ENCODE measurements around the gene PALM. TPM values are rescaled to one million over a fixed set of nuclear protein-coding genes. Genes with fewer than 3 reads are reported as not detected.

Gene PALM
- total and polyA plus RNA-seq, 9 of the 15 experiments (the other 6 are each of a cell fraction or from before 2014, with no cell fraction given) = 0.04 to 6.6 (median 1.7) TPM

DNA sequence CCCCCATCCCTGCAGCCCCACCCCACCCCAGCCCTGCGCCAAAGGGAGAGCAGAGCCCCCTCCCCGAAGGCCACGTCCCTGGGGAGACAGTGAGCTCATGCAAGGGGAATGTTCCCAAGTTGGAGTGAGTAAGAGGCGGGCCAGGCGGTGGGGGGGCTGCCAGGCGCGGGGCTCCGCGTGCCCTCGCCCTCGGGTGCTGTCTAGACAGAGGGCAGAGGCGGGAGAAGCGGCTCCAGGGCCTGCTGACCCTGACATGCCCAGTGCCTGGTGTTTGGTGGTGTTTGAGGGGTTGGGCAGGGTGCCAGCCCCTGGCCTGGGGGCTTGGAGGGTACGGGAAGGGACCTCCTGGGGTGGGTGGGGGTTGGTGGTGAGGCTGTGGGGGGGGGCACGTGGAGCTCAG lies 31.5 kb upstream of the PALM start (continued):
- TF ChIP-seq, protein P1, sequence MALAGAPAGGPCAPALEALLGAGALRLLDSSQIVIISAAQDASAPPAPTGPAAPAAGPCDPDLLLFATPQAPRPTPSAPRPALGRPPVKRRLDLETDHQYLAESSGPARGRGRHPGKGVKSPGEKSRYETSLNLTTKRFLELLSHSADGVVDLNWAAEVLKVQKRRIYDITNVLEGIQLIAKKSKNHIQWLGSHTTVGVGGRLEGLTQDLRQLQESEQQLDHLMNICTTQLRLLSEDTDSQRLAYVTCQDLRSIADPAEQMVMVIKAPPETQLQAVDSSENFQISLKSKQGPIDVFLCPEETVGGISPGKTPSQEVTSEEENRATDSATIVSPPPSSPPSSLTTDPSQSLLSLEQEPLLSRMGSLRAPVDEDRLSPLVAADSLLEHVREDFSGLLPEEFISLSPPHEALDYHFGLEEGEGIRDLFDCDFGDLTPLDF (CRISPR knock-in tag; IDR thresholded peaks at IDR 0.05) = no peak
- TF ChIP-seq PTRF (tag; IDR thresholded peaks at IDR 0.05) (no peak), SFPQ (IDR thresholded peaks at IDR 0.05; ENCODE audit: low read depth, low read length) (no peak), ZNF184 (CRISPR knock-in tag; IDR thresholded peaks at IDR 0.05) (no peak), RBM39 (optimal IDR thresholded peaks at IDR 0.05; ENCODE audit: low read depth, low read length) (no peak), ZNF551 (CRISPR knock-in tag; IDR thresholded peaks at IDR 0.05) (no peak), TCFL5 (CRISPR knock-in tag; conservative IDR thresholded peaks at IDR 0.05) (no peak), PCBP2 (IDR thresholded peaks at IDR 0.05; ENCODE audit: low read depth, low read length, poor library complexity, severe bottlenecking) (no peak), ZNF431 (CRISPR knock-in tag; IDR thresholded peaks at IDR 0.05) (no peak), RAD21 (CRISPR knock-in tag; conservative IDR thresholded peaks at IDR 0.05 in 1 of 2, IDR thresholded peaks at IDR 0.05 in 1 of 2) (no peak), NR2F6 (CRISPR knock-in tag; IDR thresholded peaks at IDR 0.05) (no peak), TRIM24 (IDR thresholded peaks at IDR 0.05) (no peak), TAF1 (IDR thresholded peaks at IDR 0.05; ENCODE audit: control insufficient read depth, extremely low read depth, insufficient read depth, low read length, severe bottlenecking) (no peak), ZNF24 (IDR thresholded peaks at IDR 0.05) (no peak), ZNF785 (CRISPR knock-in tag; IDR thresholded peaks at IDR 0.05) (no peak), NFIC (IDR thresholded peaks at IDR 0.05) (peak; percentile 69), ZBTB7A (IDR thresholded peaks at IDR 0.05; ENCODE audit: borderline replicate concordance, control insufficient read depth, low read depth, low read length) (no peak)
- TF ChIP-seq, protein P2, sequence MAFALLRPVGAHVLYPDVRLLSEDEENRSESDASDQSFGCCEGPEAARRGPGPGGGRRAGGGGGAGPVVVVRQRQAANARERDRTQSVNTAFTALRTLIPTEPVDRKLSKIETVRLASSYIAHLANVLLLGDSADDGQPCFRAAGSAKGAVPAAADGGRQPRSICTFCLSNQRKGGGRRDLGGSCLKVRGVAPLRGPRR (CRISPR knock-in tag; IDR thresholded peaks at IDR 0.05) = no peak
- TF ChIP-seq, protein P3, sequence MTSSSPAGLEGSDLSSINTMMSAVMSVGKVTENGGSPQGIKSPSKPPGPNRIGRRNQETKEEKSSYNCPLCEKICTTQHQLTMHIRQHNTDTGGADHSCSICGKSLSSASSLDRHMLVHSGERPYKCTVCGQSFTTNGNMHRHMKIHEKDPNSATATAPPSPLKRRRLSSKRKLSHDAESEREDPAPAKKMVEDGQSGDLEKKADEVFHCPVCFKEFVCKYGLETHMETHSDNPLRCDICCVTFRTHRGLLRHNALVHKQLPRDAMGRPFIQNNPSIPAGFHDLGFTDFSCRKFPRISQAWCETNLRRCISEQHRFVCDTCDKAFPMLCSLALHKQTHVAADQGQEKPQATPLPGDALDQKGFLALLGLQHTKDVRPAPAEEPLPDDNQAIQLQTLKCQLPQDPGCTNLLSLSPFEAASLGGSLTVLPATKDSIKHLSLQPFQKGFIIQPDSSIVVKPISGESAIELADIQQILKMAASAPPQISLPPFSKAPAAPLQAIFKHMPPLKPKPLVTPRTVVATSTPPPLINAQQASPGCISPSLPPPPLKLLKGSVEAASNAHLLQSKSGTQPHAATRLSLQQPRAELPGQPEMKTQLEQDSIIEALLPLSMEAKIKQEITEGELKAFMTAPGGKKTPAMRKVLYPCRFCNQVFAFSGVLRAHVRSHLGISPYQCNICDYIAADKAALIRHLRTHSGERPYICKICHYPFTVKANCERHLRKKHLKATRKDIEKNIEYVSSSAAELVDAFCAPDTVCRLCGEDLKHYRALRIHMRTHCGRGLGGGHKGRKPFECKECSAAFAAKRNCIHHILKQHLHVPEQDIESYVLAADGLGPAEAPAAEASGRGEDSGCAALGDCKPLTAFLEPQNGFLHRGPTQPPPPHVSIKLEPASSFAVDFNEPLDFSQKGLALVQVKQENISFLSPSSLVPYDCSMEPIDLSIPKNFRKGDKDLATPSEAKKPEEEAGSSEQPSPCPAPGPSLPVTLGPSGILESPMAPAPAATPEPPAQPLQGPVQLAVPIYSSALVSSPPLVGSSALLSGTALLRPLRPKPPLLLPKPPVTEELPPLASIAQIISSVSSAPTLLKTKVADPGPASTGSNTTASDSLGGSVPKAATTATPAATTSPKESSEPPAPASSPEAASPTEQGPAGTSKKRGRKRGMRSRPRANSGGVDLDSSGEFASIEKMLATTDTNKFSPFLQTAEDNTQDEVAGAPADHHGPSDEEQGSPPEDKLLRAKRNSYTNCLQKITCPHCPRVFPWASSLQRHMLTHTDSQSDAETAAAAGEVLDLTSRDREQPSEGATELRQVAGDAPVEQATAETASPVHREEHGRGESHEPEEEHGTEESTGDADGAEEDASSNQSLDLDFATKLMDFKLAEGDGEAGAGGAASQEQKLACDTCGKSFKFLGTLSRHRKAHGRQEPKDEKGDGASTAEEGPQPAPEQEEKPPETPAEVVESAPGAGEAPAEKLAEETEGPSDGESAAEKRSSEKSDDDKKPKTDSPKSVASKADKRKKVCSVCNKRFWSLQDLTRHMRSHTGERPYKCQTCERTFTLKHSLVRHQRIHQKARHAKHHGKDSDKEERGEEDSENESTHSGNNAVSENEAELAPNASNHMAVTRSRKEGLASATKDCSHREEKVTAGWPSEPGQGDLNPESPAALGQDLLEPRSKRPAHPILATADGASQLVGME (CRISPR knock-in tag; IDR thresholded peaks at IDR 0.05) = no peak

Measured in K562 (cell line).